ENCODE results near the gene CORO1C.
"Not testable (repeated sequence)": the region's sequence is repeated elsewhere in the genome, so short reads cannot be mapped to it uniquely, and the experiment has no call there.

The CORO1C gene

DNA sequence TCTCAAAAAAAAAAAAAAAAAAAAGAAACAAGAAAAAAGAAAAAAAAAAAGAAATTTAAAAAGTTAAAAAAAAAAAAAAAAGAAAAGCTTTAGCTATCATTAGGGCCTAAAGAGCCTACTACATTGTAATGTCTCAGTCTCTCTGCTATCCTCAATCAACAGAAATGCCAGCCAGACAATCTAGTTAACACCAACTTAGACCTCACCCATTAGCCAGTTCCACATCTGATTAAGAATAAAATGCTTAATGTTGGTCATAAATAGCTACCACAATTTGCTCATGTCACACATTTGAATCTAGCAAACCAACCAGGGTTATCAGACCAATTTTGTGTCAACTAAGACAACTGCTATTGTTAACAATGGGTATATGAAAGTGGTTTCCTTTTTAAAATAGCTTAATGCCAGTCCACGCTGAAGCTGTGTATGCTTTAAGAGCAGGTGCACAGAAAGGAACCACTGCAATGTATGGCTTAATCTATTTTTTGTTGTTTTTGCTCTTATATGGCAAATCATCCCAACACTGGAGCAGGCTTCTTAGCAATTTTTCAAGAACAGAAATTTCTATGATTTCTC lies 52.1 kb downstream of the CORO1C start:
- in situ Hi-C loops (cut with HindIII; ENCODE audit: low sequenced_read_pairs) = no loop called here

DNA sequence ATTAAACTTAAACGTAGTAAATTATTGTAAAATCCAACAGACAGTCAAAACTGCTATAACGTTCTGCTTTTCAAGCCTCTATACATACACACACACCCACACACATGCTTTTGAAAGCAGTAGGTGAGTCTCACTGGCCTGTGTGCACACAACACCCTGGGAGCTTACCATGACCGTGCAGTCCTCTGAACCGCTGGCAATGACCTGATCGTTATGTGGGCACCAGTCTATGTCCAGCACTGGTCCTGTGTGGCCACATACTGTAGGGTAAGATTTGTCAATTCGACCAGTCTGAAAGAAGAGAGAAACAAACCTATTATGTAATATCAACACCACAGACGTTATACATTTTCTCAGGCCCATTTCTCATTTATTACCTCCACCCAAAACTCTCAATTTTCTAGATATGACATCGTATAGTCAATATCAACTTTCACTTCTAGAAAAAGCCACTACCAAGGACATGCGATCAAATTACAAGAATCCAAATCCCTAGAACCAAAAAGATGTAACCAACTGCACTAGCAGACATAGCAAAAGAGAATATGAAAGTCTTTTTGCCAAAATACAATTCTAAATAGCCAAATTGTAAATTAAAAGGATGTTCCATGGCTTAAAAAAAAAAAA lies 53.1 kb downstream of the CORO1C start:
- in situ Hi-C loops (cut with HindIII; ENCODE audit: low sequenced_read_pairs) = no loop called here

DNA sequence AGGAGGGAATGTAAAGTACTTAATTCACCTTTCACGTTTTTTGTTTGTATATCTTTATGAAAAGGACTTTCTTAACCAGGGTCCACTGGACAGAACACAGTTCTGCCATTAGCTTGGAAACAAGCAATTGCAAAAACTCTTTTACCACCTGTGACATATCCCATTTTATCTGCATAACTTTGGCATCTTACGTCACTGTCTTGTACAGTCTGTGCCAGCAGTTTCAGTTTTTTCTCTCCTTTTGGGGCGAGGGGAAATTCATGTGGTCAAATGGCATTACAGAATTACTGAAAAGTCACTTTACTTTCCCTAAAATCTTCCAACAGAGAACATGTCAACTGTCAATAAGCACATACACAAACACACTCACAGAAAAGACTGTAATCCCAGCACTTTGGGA lies 53.9 kb downstream of the CORO1C start:
- in situ Hi-C loops (cut with HindIII; ENCODE audit: low sequenced_read_pairs) = no loop called here

DNA sequence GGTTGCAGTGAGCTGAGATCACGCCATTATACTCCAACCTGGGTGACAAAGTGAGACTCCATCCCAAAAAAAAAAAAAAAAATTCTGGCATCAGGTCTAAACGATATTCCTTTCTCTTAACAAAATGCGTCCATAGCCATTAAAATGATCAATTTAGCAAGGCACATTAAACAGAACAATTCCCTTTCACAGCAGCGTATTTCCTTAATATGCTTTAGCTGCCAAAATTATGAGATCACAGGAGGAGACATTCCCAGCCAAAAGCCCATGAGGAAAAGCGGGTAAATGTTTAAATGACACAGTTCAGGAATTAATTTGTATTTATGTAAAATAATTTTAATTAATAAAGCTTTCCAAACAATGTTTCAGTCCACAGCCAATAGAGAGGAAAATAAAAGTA lies 54.6 kb downstream of the CORO1C start:
- in situ Hi-C loops (cut with HindIII; ENCODE audit: low sequenced_read_pairs) = no loop called here

DNA sequence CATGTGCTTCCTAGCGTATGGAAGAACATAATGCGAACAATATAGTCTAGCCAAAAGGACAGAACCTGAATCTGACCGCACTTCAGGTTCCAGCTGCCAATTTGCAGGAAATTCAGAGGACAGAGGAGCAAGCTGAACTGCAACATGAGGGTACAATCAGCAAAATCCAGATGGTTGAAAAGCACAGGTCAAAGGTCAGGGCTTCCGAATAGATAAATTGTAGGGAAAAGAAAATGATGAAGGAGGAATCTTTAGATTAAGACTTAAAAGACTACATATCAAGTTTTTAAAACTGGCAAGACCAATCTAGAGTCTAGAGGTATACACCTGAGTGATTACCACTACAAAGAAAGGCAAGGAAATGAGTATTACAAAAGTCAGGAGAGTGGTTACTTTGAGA lies 55.5 kb downstream of the CORO1C start:
- in situ Hi-C loops (cut with HindIII; ENCODE audit: low sequenced_read_pairs) = no loop called here

DNA sequence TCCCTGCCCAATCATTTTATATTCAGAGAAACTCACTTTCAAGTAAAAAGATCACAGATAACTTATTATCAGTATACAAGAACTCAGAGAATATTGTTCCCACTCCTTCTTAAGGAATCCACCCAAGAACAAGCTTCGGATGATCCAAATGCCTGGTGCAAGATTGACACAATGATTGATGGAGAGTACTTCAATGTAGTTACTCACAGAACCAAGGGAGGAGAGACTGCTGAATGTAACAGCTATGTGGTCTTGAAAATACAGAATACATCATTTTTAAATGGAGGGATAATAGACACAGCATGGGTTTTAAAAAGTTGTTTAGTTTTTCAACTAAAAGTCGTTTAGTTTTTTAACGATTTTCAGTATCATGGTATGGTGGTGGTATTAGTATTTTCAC lies 59.3 kb downstream of the CORO1C start:
- in situ Hi-C loops (cut with HindIII; ENCODE audit: low sequenced_read_pairs) = no loop called here

DNA sequence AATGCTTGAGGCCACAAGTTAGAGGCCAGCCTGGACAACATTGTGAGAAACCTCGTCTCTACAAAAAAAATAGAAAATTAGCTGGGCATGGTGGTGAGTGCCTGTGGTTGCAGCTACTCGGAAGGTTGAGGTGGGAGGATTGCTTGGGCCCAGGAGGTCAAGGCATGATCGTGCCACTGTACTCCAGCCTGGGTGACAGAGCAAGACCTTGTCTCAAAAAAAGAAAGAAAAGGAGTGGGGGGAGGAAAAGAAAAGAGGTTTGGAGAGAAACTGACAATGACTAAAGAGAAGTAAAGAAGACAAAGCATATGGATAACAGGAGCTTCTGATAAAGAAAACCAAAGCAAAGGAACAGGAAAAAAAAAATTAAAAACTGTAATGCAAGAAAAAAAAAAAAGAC lies 60.2 kb downstream of the CORO1C start:
- in situ Hi-C loops (cut with HindIII; ENCODE audit: low sequenced_read_pairs) = no loop called here

DNA sequence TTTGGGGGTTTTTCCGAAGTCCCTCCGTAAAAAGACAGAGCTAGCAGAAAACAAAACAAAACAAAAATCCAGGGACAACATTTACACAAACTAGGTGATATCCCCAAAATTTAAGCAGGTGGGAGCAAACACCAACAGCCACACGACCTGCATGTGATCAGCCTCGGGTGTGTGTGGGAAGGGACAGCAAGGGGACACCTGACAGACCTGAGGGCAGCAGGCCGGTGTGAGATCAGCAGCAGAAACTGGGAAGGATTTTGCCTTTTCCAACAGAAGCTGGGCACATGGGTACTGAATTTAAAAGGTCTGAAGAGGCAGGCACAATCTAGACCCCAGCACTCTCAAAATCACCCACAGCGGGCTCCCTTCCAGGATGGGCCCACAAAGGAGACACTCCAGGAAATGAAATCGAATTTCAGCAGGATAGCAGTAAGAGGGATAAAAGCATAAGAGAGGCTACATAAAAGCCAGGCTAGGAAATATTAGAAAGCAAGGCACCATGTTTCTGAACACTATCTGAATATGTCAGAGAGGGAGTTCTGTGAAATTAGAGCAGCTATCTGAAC lies 61.2 kb downstream of the CORO1C start:
- in situ Hi-C loops (cut with HindIII; ENCODE audit: low sequenced_read_pairs) = no loop called here

DNA sequence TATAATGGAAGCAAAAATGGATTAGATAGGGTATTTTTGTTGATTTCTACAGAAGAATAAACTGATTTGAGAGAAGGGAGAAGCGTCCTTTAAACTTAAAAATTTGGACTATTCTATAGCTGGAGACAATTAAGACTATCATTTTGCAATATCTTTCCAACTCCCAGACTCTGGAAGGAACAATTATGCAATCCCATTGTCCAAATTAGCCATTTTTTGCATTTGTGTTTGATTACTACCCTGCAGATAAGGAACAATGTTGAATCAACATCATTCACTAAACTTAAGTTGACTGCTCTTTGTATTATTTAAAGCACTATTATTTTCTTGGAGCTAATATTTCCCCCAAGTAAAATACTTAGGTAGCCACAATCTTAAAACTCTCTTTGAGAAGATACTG lies 62.8 kb downstream of the CORO1C start:
- in situ Hi-C loops (cut with HindIII; ENCODE audit: low sequenced_read_pairs) = loop anchor here (10.0 kb wide), 1 partner anchor 166 kb away; no protein-coding TSS in a partner anchor

DNA sequence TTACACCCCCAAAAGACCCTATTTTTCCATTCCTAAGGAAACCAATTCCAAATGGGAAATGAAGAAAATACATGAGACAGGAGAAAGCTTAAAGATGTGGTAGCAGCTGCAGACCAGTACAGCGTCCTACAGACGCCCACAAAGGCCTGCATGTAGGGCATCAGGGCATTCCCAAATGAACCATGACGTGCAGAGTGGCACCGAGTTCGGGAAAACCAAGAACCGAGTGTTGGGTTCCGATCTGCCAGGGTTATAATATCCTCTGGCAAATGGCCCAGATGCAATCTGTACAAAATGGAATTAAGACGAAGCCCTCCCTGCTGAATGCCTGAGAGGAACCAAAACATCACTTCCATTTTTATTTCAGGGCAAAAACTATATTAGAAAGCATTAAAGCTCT lies 63.3 kb downstream of the CORO1C start:
- in situ Hi-C loops (cut with HindIII; ENCODE audit: low sequenced_read_pairs) = loop anchor here (10.0 kb wide), 1 partner anchor 167 kb away; no protein-coding TSS in a partner anchor

DNA sequence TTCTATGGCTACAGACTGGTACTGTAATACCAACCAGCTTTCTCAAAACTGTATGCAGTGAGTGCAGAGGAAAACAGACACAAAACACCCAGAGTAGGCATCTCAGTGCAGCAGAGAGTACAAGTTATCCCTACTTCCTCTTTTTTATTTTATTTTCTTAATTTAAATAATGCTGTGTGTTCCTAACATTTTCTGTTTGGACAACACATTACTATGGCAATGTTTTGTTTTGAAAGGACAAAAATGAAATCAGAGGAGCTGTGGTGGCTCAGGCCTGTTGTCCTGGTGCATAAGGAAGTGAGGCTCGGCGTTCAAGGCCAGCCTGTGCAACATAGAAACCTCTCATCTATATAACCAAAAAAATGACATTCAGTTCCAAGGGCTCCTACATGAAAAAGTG lies 64.0 kb downstream of the CORO1C start:
- in situ Hi-C loops (cut with HindIII; ENCODE audit: low sequenced_read_pairs) = loop anchor here (10.0 kb wide), 1 partner anchor 167 kb away; no protein-coding TSS in a partner anchor

DNA sequence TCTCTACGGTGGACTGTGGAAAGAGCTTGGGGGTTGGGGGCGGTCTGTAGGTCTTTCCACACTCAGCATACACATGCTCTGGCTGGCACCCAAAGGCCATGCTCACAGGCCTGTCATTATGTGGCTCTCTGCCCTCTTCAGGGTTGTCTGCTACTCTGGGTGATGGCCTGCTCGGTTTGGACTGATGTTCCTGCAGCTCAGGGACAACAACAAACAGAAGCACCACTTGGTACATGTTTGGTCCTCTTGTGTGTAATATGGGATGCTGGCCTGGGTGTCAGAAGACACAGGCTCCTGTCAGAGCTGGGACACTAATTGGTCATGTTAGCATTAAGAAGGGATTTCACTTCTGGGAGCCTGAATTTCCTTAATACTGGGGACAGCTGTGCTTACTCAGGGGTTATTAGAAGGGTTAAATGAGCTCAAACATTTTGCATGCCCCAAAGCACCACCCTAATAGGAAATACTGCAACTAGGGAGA lies 64.9 kb downstream of the CORO1C start:
- in situ Hi-C loops (cut with HindIII; ENCODE audit: low sequenced_read_pairs) = loop anchor here (10.0 kb wide), 1 partner anchor 168 kb away; no protein-coding TSS in a partner anchor

DNA sequence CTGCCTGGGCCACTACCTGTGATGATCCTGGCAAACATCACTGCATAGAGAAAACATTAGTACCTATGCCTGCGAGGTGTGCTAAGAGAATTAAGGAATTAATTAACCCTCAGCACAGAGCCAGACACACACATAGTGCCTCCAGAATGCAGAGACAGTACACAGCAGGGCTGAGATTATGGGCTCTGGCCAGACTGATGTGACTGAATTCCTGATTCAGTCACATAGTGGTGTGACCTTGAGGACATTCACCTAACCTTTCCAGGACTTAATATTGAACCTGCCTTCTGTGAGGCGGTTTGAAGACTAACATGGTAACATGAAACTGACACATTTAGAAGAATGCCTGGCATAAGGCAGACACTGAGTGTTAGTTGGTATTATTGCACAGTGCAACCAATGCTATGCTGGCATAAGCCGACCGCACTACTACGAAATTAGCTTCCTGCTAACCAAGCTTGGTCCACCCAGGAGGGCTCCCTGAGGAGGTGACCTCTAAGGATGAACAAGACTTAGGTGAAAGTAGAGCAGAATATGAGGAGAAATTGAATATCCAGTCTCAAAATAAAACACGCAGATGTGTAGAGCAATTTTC lies 65.6 kb downstream of the CORO1C start:
- in situ Hi-C loops (cut with HindIII; ENCODE audit: low sequenced_read_pairs) = loop anchor here (10.0 kb wide), 1 partner anchor 169 kb away; no protein-coding TSS in a partner anchor

DNA sequence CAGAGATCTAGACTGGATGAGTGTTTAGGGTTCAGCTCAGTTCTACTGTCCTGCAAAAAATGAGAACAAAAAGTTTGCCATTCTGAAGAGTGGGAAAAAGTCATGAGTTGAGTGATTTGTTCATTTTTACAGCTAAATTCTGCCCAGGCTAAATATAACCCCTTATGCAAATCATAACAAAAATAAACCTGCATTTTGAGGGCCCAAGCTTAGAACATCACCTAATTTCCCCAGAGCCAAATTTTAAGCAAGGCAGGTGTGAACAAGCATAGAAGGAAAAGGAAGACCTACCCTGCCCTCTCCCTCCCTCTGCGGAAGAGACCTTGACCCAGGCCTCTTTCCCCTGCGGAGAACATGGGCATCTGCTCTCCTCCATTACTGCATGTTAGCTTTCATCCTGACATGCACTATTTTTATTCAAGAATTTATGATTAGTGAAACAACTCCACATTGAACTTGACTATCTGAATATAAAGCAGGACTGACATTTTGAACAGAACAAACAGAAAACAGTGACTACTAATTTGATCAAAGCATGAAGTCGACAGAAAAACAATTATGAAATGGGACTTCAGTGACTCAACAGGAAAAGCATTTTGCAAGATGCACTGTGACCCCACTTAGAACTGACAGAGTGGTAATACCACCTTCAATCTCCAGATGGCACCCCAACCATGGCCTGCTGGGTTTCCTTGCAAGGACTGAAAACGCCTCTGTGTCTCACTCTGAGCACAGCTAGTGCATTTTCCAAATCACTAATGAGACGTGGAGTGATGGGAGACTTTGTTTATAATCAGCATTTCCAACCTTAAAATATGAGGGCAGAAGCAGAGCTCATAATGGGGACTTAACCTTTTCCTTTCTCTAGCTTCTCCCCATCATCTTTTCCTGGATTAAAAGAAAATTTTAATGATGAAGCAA lies 66.7 kb downstream of the CORO1C start:
- in situ Hi-C loops (cut with HindIII; ENCODE audit: low sequenced_read_pairs) = loop anchor here (10.0 kb wide), 1 partner anchor 170 kb away; no protein-coding TSS in a partner anchor

DNA sequence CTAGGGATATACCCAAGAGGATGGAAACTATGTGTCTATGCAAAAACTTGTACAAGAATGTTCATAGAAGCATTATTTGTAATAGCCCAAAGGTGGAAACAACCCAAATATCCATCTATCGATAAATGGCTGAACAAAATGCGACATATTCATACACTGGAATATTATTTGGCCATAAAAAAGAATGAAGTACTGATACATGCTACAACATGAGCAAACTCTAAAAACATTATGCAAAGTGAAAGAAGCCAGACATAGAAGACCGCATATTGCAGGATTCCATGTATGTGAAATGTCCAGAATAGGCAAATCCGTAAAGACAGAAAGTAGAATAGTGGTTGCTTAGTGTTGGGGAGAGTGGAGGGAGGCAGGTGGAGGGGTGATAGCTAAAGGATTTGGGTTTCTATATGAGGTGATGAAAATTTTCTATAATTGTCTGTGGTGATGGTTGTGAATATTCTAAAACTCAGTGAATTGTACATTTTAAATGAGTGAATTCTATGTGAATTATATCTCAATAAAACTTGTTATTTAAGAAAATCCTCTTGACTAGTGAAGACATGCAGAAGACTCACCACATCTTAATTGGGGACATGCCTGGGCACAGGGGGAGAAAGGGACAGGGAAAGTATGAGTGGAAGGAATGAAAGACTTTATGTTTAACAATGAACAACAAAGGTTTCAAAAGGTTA lies 67.8 kb downstream of the CORO1C start:
- in situ Hi-C loops (cut with HindIII; ENCODE audit: low sequenced_read_pairs) = loop anchor here (10.0 kb wide), 1 partner anchor 171 kb away; no protein-coding TSS in a partner anchor

DNA sequence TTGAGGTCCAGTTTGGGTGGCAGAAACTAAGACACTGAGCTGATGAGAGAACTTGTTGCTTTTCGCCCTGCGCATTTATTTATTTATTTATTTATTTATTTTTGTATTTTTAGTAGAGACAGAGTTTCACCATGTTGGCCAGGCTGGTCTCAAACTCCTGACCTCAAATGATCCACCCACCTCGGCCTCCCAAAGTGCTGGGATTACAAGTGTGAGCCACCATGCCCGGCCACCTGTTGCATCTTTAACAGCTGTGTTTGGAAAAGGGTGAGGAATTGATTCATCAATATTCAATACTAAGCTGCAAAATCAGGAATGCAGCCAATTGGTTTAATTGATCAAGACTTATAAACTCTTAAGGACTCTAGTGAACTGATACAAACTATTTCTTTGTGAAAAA lies 73.2 kb downstream of the CORO1C start:
- in situ Hi-C loops (cut with HindIII; ENCODE audit: low sequenced_read_pairs) = not testable (repeated sequence)

DNA sequence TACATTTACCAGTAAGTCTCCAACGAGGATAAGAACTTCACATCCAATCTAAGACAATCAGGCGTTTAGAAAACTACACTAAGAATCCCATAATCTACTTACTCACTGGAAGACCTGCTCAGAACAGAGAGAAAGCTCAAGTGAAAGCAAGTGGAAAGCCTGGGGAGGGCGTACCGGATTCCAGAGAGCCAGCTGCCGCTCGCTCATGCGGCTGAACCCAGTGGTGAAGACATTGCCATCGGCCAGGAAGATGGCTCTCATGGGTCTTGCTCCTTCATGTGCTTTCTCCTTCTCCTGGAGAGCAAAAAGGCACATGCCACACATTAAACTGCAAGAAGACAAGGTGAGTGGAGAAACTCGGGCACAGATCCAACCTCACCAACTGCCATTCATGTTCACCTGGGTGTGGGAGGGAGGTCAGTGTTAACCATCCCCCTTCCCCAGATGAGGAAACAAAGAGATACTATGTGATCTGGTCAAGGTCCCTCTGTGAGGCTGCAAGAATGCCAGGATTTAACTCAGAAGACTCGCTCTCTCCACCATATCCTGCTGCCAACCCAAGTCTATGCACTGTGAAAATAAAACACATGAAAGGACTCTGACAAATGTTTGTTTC lies 74.1 kb downstream of the CORO1C start:
- in situ Hi-C loops (cut with HindIII; ENCODE audit: low sequenced_read_pairs) = no loop called here

DNA sequence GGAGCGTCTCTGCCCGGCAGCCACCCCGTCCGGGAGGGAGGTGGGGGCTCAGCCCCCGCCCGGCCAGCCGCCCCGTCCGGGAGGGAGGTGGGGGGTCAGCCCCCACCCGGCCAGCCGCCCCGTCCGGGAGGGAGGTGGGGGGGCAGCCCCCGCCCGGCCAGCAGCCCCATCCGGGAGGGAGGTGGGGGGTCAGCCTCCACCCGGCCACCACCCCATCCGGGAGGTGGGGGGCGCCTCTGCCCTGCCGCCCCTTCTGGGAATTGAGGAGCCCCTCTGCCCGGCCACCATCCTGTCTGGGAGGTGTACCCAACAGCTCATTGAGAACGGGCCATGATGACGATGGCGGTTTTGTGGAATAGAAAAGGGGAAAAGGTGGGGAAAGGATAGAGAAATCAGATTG lies 75.1 kb downstream of the CORO1C start:
- in situ Hi-C loops (cut with HindIII; ENCODE audit: low sequenced_read_pairs) = not testable (repeated sequence)

DNA sequence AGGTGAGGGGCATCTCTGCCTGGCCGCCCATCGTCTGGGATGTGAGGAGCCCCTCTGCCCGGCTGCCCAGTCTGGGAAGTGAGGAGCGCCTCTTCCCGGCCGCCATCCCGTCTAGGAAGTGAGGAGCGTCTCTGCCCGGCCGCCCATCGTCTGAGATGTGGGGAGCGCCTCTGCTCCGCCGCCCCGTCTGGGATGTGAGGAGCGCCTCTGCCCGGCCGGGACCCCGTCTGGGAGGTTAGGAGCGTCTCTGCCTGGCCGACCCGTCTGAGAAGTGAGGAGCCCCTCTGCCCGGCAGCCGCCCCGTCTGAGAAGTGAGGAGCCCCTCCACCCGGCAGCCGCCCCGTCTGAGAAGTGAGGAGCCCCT lies 75.5 kb downstream of the CORO1C start:
- in situ Hi-C loops (cut with HindIII; ENCODE audit: low sequenced_read_pairs) = not testable (repeated sequence)

DNA sequence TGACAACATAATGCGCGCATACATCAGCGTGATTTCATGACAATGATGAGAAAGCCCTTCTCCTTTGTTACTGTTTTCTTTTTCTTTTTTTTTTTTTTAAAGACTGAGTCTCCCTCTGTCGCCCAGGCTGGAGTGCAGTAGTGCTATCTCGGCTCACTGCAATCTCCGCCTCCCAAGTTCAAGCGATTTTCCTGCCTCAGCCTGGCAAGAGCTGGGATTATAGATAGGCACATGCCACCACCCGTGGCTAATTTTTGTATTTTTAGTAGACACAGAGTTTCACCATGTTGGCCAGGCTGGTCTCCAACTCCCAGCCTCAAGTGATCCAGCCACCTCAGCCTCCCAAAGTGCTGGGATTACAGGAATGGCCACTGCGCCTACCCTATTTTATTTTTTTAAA lies 76.7 kb downstream of the CORO1C start:
- in situ Hi-C loops (cut with HindIII; ENCODE audit: low sequenced_read_pairs) = not testable (repeated sequence)

All from DLD1 (cell line).